NCI-H69 (cell line): ENCODE results near the gene PDZK1IP1.

Experiments
- DNase-seq: peaks from one replicate; lab custom pipeline; 2025; lab: John Stamatoyannopoulos, UW

PDZK1IP1 gene, protein sequence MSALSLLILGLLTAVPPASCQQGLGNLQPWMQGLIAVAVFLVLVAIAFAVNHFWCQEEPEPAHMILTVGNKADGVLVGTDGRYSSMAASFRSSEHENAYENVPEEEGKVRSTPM

DNA sequence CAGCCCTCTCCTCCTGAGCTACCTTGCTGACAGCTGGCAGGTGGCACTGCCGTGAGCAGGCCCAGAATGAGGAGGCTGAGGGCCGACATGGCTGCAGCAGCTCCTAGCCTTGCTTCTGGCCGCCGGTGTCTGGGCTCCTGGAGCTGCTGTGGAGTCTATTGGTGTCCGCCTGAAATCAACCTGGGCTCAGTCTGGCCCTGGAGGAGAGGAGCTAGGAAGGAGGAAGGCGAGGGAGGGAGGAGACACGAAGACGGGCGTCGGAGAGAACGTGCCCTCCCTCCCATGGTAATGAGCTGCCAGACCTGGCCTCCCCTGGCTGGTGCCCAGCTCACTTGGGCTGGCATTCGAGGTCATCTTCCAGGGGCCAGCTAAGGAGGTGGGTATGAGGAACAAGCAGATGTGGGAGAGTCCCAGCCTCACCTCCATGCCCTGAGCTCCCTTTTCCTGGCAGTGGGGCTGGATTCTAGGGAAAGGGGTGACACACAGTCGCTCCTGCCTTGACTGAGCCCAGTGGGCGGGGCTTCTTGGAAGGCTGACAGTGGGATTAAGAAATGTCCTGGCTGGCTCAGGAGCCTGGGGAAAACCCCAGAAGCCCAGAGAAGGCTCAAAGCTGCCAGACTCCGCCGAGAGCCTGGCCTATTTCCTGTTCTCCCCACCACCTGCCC is at the start of gene PDZK1IP1:
PDZK1IP1 (minus strand) TSS at position 193 of the 665 bp plus-strand sequence; CDS start at position 89, 104 bp downstream.
- DNase-seq: no peak

DNA sequence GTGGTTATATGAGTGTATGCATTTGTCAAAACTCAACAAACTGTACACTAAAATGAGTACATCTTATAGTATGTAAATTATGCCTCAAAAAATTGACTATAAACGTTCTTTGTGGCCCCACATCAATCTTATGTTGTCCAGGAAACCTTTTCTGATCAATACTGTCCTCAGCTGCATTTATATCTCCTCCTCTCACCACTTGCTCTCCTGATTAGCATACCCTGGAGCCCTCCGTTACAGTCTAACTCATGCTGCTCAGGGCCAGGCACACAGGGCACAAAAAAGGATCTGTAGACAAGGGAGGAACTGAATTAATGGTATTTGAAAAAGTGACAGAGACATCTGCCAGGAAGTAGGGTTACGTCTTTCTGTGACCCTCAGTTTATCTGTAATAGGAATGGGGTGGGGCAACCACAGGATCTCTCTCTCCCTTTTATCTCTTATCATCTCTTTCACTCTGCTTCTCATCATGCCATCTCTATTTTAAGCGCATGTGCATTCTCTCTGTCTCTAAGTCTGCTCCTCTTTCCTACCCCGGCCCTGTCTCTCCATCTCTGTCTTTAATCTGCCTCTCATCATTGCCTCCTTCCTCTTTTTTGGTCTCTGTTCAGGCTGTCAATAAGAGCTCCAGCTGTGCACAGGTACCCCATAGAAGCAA is 49.2 kb upstream of the PDZK1IP1 start:
- no peak for DNase-seq

DNA sequence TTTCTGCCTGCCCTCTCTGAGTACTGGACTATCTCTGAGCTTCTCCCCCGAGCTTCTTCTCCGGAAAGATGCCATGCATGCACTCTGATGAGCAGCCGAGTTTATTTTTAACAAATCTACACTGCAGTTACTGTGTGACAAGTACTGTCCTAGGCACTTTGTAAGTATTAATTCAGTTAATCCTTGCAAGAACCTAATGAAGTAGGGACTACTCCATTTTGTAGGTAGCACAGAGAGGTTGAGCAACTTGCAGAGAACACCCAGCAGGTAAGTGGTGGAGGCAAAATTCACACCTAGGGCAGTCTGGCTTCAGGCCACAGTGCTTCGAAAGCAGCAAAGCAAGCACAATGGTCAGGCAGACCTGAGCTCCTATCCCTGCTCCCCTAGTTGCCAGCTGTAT is 46.0 kb upstream of the PDZK1IP1 start:
- no peak for DNase-seq

DNA sequence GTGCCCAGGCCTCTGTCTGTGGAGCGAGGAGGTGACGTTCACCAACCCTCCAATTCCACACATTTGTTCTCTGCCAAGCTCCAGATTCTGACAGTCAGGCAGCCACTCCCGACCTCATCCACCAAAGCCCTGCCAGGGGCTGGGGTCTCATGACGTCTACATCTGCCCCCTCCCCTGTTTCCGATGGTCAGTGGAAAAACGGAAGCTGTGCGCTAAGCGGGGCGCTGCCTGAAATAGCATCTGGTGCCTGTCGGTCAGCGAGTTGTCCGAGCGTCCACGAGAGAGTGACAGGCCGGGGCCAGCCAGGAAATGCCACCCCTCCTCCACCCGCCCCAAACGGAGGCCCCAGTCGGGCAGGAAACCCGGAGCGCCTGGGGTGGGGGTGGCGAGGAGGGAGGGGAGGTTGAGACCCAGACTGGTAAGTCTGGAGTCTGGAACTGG is 45.4 kb upstream of the PDZK1IP1 start:
- DNase-seq: no peak

DNA sequence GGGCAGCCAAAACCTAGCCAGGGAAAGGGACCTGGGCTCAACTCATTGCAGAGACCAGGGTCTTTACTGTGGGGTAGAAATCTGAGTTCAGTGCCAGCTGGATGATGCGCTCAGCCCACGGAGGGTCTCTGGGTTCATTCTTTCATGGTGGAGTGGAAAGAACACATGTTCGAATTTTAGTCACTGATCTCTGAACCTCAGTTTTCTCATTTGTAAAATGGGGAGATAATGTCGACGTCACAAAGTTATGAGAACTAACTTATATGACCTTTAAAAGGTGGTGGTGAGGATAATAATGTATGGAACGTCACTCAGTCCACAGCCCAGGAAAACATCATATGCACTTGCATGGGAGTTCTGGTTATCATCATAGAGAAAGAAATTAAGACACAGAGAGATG is 43.4 kb upstream of the PDZK1IP1 start:
- DNase-seq: no peak

DNA sequence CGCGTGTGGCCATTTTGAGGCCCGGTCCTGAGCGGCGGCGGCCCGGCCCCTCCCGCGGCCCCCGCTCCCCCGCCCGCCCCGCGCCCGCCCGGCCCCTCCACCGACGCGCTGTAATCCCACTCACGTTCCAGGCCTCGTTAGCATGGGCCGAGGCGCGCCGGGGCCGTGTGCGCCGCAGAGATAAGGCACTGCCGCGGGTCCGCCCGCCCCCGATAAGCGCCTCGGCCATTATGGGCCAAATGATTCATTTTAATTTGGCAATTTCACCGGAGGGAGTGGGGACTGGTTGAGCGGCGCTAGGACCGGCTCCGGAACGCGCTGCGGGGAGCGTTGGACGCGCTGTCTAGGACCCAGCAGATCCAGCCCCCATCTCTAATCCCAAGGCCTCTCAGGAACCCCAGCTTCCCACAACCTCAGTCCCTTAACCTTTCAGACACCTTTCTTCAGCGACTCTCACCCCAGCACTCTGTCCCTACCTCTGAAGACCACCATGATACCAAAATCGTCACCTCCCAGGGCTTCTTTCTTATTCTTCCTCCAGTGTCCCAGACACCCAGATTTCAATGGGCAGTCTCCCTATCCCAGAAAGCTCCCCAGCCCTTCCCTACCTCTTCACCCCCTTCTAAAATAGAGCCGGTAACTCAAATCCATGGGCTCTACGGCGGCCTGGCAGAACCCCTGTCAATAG is 42.5 kb upstream of the PDZK1IP1 start, which contains the start of gene TAL1:
TAL1 (minus strand) TSS at position 39 of the 688 bp plus-strand sequence. CDS start 6,337 bp downstream, outside the sequence.
- DNase-seq: no peak

DNA sequence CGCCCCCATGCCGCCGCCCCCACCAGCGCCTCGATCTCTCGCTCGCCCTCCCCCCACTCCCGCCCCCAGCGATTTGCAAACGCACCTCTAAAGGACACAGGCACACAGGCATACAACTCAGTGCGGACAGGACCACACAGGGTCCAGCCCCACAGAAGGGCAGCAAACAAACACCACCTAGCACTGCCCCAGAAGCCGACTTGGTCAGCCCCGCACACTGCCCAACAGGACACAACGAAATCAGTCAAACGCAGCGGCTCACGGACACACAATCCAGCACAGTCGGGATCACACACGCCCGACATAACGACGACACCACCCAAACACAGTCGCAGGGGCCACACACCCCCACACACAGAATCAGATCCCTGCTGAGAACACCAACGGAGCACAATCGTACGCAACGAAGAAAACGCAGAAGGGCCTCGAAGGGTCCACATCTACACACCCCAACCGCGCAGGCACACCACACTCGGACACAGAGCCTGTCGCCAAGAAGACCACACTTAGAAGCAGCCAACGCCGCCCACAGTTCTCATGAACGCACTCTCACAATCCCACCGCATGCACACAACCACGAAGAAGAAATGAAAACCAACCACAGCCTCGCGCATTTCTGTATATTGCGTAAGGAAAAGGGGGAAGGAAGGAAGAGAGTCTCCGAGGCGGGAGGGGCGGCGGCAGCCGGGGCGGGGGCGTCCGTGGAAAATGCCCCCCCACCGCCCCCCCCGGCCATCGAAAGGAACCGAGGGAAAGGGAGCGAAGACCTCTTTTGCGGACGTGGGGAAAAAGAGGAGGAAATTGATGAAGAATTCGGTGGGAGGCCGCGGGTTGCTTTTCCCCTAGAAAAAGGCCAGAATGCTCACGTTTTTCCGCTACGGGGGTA is 41.7 kb upstream of the PDZK1IP1 start:
- DNase-seq: no peak

DNA sequence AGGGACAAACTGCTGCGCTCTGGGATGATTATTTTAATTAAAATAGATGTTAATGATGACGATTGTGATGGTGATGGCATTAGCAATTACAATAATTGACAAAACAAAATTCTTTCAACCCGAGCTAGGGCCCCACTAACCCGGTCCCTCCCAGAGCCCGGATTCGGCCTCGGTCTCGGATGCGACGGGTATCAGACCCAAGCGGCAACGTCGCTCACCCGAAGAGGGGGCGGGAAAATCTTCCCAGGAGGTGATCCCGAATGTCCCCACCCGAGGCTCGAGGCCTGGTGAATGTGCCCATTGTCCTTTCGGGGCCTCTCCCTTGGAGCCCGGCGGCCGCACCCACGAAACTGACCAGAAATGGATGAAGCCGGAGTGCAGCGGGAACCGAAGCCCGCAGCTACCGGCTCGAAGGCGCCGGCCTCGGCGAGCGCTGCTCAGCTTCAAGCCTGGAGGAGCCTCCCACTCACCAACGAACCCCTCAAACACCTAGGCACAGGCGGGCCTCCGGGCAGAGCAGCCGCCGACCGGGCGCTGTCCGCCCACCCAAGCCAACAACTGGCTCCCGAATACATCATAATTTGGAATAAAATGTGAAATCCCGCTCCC is 41.0 kb upstream of the PDZK1IP1 start:
- DNase-seq: no peak

DNA sequence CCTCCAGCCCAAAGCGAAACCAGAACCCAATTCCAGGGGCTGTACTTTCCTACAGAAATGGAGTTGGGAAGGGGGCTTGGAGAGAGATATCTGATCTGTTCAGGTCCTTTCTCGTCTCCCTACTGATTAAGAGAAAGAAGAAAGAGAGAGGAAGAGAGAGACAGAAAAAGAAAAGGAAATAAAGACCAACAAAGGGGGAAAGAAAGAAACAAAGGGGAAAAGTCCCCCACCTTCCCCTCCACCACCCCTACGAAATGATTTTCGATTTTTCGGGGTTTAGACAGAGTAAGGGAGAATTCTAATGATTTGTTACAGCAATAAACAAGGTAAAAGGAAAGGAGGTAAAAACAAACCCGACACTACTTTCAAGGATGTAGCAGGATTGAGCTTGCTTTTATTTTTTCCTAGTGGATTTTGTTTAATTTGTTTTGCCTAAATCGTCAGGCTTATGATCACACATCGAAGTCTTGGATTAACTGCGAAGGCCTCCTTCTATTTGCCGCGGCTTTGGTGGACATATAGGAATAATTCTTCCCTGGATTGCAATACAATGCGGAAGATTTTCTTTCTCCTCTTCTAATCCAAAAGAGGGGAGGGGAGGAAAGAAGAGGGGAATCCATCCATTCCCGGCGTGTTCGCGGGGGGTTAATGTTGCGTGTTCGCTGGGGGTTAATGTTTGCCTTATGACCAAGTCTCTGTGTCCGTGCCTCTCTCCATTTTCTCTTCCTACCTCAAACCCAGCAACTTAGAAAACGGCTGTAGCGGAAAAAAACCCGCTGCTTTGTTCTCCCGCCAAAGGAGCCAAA is 40.3 kb upstream of the PDZK1IP1 start:
- no peak for DNase-seq

DNA sequence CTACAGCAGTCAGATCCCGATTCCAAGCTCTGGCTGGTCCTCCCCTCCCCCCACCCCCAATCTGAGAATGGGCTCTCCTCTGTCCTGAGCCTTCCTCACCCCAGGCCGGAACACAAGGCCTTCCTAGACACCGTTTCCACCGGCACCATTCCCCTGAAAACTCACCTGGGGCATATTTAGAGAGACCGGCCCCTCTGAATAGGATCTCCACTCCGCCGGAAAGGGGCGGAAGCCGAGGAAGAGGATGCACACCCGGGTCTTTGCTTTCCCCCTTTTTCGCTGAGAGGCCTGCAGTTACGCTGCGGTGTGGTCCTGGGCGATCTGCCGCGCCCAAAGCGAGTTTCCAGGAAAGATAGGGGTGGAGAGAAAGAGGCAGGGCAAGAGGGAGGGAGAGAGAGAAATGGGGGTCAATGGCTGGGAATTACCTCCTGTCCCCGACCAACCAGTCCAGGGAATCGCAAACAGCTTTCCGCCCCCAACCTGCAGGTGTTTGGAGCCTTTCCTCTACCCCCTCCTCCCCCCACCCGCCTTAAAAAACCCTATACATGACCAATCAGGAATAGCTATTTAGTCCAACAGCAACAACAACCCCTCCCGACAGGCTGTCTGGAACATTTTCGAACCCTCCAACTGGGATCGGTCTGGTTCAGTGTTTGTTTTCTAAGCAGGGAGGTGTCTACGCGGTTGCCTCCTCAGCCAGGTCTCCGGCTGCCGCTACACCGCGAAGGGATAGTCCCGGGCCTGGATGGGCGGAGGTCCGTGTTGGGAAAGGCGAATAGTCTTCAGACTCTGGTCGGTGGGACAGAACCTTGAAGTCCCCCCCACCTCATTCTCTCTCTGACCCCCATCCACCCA is 39.4 kb upstream of the PDZK1IP1 start:
- DNase-seq: no peak

DNA sequence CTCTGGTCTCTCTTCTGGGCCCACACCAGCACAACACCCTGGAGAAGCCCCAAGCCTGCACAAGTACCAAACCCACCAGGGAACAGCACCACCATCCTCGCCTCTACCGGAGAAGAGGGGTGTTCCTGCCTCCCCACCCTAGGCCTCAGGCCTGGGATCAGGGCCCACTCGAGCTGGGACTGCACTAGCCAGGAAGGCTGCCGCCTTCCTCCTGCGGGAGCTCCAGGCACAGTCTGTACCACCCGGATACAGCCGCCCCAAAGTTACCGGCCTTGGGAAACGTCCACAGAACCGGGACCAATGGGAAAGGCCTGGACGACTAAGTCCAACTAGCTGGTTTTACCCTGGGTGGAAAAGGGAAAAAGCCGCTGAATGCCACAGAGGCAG is 38.8 kb upstream of the PDZK1IP1 start:
- DNase-seq: no peak

DNA sequence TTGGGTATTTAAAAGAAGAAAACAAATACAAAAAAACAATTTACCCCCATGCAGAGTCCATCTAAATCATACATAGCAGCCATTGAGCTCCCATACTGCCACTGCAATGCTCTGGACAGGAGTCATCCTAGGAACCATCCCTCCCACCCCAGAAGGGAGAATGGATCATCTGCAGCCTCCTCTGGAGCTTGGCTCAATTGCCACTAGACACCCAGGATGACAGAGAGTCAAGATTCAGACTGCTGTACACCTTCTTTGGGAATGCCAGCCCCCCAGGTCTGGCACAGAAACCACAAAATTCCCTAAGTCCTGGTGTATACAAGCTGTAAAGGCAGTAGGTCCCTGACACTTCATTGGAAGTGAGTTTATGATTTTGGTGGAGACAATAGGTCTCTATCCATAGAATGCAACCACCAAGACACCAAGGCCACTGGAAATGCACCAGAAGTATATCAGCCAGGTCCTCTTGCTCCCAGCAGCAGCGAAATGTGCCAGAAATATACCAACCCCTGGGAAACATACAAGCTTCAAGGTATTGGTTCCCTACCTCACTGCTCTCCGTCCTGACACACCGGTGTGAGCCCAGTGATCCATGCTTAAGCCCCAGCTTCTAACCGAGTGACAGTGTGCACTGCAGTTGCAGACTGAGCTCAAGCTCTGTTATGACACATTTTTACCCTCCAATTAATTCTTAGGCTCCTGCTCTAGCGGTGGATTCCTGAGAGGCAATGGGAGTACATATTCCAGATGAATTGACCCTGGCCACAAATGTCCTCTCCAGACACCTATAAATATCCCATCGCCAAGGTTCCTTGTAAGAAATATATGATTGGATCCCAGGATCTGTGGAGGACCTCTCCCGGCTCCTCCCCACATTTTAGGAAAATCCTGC is 37.8 kb upstream of the PDZK1IP1 start:
- DNase-seq: no peak

DNA sequence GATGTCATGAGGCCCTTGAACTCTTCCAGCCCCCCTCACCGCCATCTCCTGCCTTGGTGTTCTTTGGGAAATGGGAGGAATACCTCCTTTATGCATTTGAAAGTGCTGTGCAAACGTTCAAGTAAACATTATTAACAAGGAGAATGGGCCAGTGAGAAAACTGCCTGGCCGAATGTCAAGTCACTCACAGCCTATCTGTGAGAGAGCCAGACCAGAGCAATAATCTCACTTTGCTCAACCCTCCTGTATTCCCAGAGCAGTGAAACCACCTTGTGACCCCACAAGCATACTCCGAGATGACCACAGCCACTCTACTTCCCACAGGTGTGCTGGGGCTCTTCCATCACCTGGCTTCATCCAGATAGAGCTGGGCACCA is 37.0 kb upstream of the PDZK1IP1 start:
- no peak for DNase-seq

DNA sequence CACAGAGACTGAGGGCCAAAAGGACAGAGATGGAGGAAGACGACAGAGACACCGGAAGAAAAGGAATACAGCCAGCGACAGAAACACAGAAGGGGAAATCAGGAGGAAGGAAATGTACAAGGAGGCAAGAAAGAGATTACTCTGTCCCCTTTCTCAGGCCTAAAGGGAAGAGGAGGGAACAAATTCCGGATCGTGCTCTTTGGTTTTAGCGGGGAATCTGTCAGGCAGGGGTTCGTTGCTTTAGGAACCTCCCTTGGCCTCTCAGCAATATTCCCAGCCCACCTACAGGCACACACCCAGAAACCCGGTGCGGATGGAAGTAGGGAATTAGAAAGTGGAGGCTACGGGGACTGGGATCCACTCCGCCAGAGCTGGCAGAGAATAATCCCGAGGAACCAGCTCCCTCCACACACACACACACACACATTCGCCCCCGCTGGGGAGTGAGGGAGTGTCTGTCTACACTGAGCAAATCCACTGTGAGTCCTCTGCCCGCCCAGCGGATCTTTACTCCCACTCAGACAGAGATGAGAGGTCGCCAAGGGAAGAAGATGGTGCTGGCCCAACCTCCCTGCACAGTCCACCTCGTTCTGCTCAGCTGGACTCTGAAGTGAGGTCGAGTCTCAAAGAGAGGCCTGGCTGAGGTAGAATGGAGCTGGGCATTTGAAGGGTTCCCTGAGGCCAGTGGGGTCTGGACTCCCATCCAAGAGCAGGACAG is 36.4 kb upstream of the PDZK1IP1 start:
- DNase-seq: peak; percentile 13

DNA sequence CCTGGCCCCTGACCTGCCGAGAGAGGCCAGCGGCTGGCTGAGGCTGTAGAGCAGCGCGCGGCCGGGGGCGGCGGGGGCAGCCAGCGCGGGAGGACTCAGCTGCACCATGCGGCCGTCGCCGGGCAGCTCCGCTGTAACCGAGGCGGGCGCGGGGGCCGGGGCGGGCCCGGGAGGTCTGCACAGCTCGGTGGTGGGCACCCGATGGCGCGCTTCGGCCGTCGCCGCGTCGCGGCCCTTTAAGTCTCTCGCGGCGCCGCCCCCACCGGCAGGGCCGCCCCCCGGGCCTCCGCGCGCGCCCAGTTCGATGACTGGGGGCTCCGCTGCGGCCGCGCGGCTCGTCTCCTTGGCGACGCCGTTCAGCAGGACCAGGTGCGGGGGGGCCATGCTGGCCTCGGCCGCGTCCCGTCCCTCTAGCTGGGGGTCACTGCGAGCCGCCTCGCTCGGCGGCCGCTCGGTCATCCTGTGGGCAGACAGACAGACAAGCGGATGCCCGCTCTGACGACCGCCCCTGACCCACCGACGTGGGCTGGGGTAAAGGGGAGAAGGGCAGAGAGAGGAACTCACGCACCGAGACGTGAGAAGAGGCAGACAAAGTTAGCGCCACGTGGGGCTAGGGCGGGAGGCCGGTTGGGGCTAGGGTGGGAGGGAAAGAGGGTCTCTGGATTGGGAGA is 35.7 kb upstream of the PDZK1IP1 start:
- DNase-seq: peak; percentile 31

DNA sequence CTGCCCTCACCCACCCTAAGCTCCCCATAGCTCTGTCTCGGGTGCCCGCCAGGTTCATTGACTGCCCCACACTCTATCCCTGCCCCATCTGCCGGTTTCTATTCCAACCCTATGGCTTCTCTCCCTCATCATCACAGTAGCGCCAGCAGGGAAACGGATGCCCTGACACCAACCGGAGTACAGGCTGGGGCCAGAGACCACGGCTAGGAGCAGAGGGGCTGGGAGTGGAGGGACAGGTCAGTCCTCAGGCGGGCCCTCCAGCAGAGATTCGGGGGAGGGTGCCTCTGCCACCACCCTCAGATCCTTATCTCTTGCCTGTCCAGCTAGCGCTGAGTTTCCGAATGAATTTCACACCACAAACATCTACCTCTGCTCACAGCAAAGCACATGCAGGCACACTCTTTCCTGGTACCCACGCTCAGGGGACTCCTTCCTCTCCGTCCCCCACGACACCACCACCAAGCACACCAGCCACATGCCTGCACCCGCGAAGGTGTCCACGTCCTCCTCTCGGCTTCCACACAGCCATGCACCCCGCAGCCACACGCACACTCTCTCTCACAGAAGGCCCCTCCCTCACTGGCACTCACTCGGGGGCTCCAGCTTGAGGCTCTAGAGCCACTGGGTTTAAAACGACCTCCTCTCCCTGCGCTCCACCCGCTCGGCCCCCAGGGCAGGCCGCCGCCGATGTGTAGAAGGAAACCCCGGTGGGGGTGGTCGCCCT is 35.0 kb upstream of the PDZK1IP1 start:
- DNase-seq: no peak
